Measurements from ENCODE around the gene HDGF.

The HDGF gene

GRCh38 chr1:156751757-156752481 is 444 bp upstream of the HDGF start:
- in situ Hi-C loops (cut with HindIII; ENCODE audit: low sequenced_read_pairs), result no loop called here
- H3K4me3 ChIP-seq (ENCODE audit: low read depth, low read length), result peak overlapping the region; percentile 83
- TF ChIP-seq CTCF (IDR thresholded peaks at IDR 0.05; ENCODE audit: low read depth, low read length), result peak; percentile 3
- peak; percentile 98 for DNase-seq (ENCODE audit: low read depth, low spot score)

GRCh38 chr1:156750711-156751450 is 594 bp downstream of the HDGF start:
- no peak for DNase-seq (ENCODE audit: low read depth, low spot score)
- in situ Hi-C loops (cut with HindIII; ENCODE audit: low sequenced_read_pairs), result no loop called here
- TF ChIP-seq CTCF (IDR thresholded peaks at IDR 0.05; ENCODE audit: low read depth, low read length), result no peak

GRCh38 chr1:156750191-156750672 is 1.2 kb downstream of the HDGF start:
- in situ Hi-C loops (cut with HindIII; ENCODE audit: low sequenced_read_pairs), result no loop called here
- DNase-seq (ENCODE audit: low read depth, low spot score), result no peak
- no peak for TF ChIP-seq CTCF (IDR thresholded peaks at IDR 0.05; ENCODE audit: low read depth, low read length)
- peak overlapping the region; percentile 83 for H3K4me3 ChIP-seq (ENCODE audit: low read depth, low read length)

More at GRCh38 chr1:156750711-156751450, 594 bp downstream of the HDGF start:
- H3K4me3 ChIP-seq (ENCODE audit: low read depth, low read length), result peak overlapping the region; percentile 83

GRCh38 chr1:156749419-156750118 is 1.9 kb downstream of the HDGF start:
- in situ Hi-C loops (cut with HindIII; ENCODE audit: low sequenced_read_pairs), result no loop called here
- no peak for DNase-seq (ENCODE audit: low read depth, low spot score)
- no peak for TF ChIP-seq CTCF (IDR thresholded peaks at IDR 0.05; ENCODE audit: low read depth, low read length)
- peak overlapping the region; percentile 83 for H3K4me3 ChIP-seq (ENCODE audit: low read depth, low read length)

- peak overlapping the region; percentile 83 for H3K4me3 ChIP-seq (ENCODE audit: low read depth, low read length)
- TF ChIP-seq CTCF (IDR thresholded peaks at IDR 0.05; ENCODE audit: low read depth, low read length), result no peak
- no peak for DNase-seq (ENCODE audit: low read depth, low spot score)
- in situ Hi-C loops (cut with HindIII; ENCODE audit: low sequenced_read_pairs), result no loop called here
Observed at GRCh38 chr1:156748670-156749418, 2.6 kb downstream of the HDGF start.

Data from astrocyte of the spinal cord (primary cell).